ENCODE results near the gene CLDN24.

DNA sequence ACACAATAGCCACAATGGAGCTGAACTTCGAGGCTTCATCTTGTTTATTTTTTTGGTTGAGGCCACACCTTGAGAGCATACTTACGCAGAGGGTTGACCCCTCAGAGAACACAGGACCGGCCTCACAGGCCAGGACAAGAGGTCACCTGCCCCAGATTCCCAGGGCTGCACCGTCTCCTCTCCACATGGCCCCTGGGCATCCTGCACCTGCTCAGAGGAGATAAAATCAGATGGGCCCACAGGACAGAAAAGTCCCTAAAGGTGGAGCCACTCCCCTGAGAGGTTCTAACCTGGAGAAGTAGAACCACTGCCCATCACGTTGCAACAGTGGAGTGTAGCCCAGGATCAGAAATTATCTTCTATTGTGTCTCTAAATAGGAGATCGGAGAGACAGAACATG lies 1.1 kb upstream of the CLDN24 start:
- TF ChIP-seq, protein P1, sequence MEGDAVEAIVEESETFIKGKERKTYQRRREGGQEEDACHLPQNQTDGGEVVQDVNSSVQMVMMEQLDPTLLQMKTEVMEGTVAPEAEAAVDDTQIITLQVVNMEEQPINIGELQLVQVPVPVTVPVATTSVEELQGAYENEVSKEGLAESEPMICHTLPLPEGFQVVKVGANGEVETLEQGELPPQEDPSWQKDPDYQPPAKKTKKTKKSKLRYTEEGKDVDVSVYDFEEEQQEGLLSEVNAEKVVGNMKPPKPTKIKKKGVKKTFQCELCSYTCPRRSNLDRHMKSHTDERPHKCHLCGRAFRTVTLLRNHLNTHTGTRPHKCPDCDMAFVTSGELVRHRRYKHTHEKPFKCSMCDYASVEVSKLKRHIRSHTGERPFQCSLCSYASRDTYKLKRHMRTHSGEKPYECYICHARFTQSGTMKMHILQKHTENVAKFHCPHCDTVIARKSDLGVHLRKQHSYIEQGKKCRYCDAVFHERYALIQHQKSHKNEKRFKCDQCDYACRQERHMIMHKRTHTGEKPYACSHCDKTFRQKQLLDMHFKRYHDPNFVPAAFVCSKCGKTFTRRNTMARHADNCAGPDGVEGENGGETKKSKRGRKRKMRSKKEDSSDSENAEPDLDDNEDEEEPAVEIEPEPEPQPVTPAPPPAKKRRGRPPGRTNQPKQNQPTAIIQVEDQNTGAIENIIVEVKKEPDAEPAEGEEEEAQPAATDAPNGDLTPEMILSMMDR (IDR thresholded peaks at IDR 0.05) = no peak
- no peak for TF ChIP-seq POLR2AphosphoS5 (IDR thresholded peaks at IDR 0.05)
- no peak for TF ChIP-seq POLR2A (IDR thresholded peaks at IDR 0.05)

Data from stomach (tissue), 4 donors.